Esophagus muscularis mucosa (tissue), 4 donors: ENCODE measurements around the gene NANOS3. TPM values are rescaled to one million over a fixed set of nuclear protein-coding genes. Genes with fewer than 3 reads are reported as not detected.
A peak's percentile ranks its signal among the peaks of the same experiment; 100 is the strongest.

Source experiments
- DNase-seq: peaks from one replicate; pipeline ENCODE4 v3.0.0-alpha.2; 2017; ENCODE audit errors: extremely low spot score
- H3K27ac ChIP-seq, 4 donors: fragments of 200-600 bp; sonication (generic); replicated peaks in 1 of 4; 1 replicate in 3 of 4; 2 replicates in 1 of 4; pipeline ENCODE4 v1.5.1; 2016 to 2019; ENCODE audit warnings: mild to moderate bottlenecking in 1 of 4
- H3K27me3 ChIP-seq, 4 donors: fragments of 200-600 bp; sonication (generic); one replicate each; pipeline versions ENCODE4 v1.5.1 to v1.6.0; 2016 to 2019
- H3K36me3 ChIP-seq, 4 donors: fragments of 200-600 bp; sonication (generic); one replicate each; pipeline ENCODE4 v1.5.1; 2016 to 2019
- H3K4me1 ChIP-seq, 4 donors: fragments of 200-600 bp; sonication (generic); one replicate each; pipeline ENCODE4 v1.5.1; 2016 to 2019
- H3K4me3 ChIP-seq, 4 donors: fragments of 200-600 bp; sonication (generic); 1 replicate in 2 of 4; 2 replicates in 2 of 4; pipeline ENCODE4 v1.5.1; 2016 to 2019; ENCODE audit warnings: mild to moderate bottlenecking in 4 of 4, moderate library complexity in 1 of 4
- H3K9me3 ChIP-seq, 4 donors: fragments of 200-600 bp; sonication (generic); 1 replicate in 3 of 4; 2 replicates in 1 of 4; pipeline ENCODE4 v1.5.1; 2016 to 2019
- EP300 ChIP-seq: sonication (generic); formaldehyde crosslinking; IDR thresholded peaks from one replicate; pipeline ENCODE4 v1.6.1; 2017; ENCODE audit warnings: antibody characterized with exemption
- POLR2A ChIP-seq: fragments of 450-650 bp; IDR thresholded peaks from one replicate; pipeline ENCODE4 v1.6.1; 2017; ENCODE audit warnings: antibody characterized with exemption, moderate library complexity, mild to moderate bottlenecking, low read depth
- POLR2AphosphoS5 ChIP-seq, 2 donors: sonication (generic); formaldehyde crosslinking; IDR thresholded peaks; one replicate each; pipeline ENCODE4 v1.6.1; 2017; ENCODE audit warnings: antibody characterized with exemption in 2 of 2
- WGBS: methylation state at CpG from one replicate; pipeline ENCODE4 v1.1.5; 2018; 5-methylcytosine and 5-hydroxymethylcytosine counted together
- intact Hi-C: fragments of 100-400 bp; cut with DNase I; formaldehyde crosslinking; loops from one replicate; pipeline ENCODE4 v1.15.1; 2023
- total RNA-seq, 4 donors: library from RNA; depleted of rRNA; stranded (reverse); fragments of >200 nt; gene quantifications; one replicate each; pipeline versions ENCODE4 v1.1.0 to v1.2.1, GENCODE V29; 2016
- TF ChIP-seq, protein P1 (sequence below), 3 experiments: fragments of 200-600 bp in 2 of 3; fragments of 450-650 bp in 1 of 3; sonication (generic) in 2 of 3; IDR thresholded peaks; one replicate each; pipeline ENCODE4 v1.5.1; 2017 to 2019; ENCODE audit warnings: antibody characterized with exemption in 3 of 3, mild to moderate bottlenecking in 2 of 3, moderate library complexity in 1 of 3

The NANOS3 gene
- total RNA-seq, 4 donors from 2014 or later: not detected

DNA sequence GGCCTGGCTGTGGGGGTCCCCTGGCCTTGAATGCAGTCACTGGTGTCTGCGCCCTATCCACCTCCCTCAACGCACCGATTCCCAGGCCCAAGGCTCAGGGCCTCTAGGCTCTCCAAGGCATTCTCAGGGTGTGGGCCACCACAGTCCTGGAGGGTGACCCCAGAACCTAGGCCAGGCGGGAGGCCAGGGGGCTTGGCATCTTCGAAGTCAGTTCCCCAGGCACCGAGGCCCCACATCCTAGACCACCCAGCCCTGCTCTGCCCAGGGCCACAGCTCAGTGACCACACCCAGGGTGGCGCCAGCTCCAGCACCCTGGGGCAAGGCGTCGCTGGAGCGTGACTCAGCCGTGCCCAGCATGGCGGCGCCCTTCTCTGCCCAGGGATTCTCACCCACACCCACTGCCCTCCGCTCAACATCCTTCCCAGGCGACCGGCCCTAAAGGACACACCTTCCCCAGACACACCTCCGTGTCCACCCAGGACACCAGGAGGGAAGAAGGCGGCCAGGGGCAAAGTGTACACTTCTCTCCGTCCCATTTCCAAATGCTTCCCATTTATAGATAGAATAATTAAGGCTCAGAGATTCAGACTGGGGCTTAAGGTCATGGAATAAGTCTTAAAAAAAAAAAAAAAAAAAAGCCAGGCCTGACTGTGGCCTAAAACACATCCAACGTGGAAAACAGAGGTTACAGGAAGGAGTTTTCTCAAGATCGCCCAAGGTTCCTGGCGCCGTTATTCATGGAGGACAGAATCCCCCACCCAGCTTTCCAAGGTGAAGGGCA is 36.4 kb upstream of the NANOS3 start:
- Histone ChIP-seq H3K4me3 (peak overlapping the region; percentile 85 to 100 (median 100)), H3K36me3 (peaks cover 7 to 43% (median 17%) of the 10 kb centered on the region in 4 donors), H3K9me3 (no peaks in the 10 kb centered on the region), H3K27me3 (no peaks in the 10 kb centered on the region), H3K27ac (peak overlapping the region; percentile 99 to 100 (median 100)), H3K4me1 (peaks cover 53 to 87% (median 80%) of the 10 kb centered on the region in 4 donors)
- WGBS: 14% methylated on average over 20 of the region's 23 CpGs
- DNase-seq: no peak
- TF ChIP-seq EP300: no peak
- peak; percentile 51 to 86 for TF ChIP-seq POLR2AphosphoS5 (IDR thresholded peaks at IDR 0.05)
- TF ChIP-seq POLR2A: no peak
- TF ChIP-seq, protein P1, sequence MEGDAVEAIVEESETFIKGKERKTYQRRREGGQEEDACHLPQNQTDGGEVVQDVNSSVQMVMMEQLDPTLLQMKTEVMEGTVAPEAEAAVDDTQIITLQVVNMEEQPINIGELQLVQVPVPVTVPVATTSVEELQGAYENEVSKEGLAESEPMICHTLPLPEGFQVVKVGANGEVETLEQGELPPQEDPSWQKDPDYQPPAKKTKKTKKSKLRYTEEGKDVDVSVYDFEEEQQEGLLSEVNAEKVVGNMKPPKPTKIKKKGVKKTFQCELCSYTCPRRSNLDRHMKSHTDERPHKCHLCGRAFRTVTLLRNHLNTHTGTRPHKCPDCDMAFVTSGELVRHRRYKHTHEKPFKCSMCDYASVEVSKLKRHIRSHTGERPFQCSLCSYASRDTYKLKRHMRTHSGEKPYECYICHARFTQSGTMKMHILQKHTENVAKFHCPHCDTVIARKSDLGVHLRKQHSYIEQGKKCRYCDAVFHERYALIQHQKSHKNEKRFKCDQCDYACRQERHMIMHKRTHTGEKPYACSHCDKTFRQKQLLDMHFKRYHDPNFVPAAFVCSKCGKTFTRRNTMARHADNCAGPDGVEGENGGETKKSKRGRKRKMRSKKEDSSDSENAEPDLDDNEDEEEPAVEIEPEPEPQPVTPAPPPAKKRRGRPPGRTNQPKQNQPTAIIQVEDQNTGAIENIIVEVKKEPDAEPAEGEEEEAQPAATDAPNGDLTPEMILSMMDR (IDR thresholded peaks at IDR 0.05): no peak
- intact Hi-C loops: loop anchor here (10.0 kb wide), 1 partner anchor 686 kb away; the partner anchor contains the start of genes IER2 and STX10

DNA sequence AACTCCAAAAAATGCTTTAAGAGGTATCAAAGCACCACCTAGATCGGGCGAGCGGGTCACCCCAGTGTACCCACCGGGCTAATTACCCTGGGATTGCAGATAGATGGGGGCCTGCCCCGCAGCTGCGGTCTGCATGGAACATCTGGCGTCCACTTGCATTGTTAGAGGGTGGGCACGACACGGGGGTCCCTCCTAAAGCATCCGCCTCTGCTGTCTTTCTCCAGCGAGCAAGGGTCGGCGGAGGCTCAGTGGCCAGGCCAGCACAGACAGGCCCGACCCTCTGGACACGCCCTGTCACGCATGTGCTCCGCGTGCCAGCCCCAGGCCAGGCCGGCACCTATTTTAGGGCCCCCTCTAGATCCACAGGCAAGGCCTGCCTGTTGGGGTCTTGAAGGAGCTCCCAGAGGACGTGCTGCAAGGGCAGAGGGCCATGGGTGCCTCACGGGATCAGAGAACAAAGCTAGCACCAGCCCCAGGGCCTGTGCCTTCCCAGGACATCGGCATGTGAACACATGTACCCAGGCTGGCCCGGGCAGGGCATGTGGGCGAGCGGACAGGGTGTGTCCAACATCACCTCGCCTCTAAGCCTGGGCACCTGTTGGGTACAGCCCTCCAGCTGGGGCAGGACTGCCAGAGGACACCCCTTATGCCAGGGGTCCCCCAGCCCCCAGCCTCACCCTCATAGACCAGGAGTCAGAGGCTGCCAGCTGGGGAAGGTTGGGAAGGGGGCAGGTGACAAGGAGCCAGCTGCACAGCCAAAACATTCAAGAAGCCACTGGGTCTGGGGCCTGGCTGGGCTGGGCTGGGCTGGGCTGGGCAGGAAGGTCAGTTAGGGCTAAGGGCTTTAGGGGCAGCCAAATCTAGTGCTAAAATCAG is 35.6 kb upstream of the NANOS3 start:
- 29% methylated on average over 7 of the region's 26 CpGs for WGBS
- H3K4me3 ChIP-seq: peak overlapping the region; percentile 85 to 100 (median 100)
- intact Hi-C loops: loop anchor here (10.0 kb wide), 1 partner anchor 687 kb away; the partner anchor contains the start of genes IER2 and STX10
- peak overlapping the region; percentile 99 to 100 (median 100) for H3K27ac ChIP-seq
- no peak for DNase-seq
- no peaks in the 10 kb centered on the region for H3K27me3 ChIP-seq
- H3K36me3 ChIP-seq: peaks cover 0 to 35% (median 9%) of the 10 kb centered on the region in 4 donors
- TF ChIP-seq POLR2A (peak; percentile 38), POLR2AphosphoS5 (IDR thresholded peaks at IDR 0.05) (peak; percentile 57 to 71), EP300 (no peak)
- TF ChIP-seq, protein P1 (IDR thresholded peaks at IDR 0.05): no peak
- H3K9me3 ChIP-seq: no peaks in the 10 kb centered on the region
- H3K4me1 ChIP-seq: peaks cover 53 to 86% (median 79%) of the 10 kb centered on the region in 4 donors

GRCh38 chr19:13841962-13842290 is 35.0 kb upstream of the NANOS3 start:
- peak overlapping the region; percentile 99 to 100 (median 100) for H3K27ac ChIP-seq
- intact Hi-C loops: loop anchor here (10.0 kb wide), 1 partner anchor 687 kb away; the partner anchor contains the start of genes IER2 and STX10
- peaks cover 0 to 29% (median 3%) of the 10 kb centered on the region in 4 donors for H3K36me3 ChIP-seq
- peak overlapping the region; percentile 85 to 100 (median 100) for H3K4me3 ChIP-seq
- TF ChIP-seq, protein P1 (IDR thresholded peaks at IDR 0.05): no peak
- TF ChIP-seq POLR2AphosphoS5 (IDR thresholded peaks at IDR 0.05) (no peak), POLR2A (no peak), EP300 (no peak)
- no peaks in the 10 kb centered on the region for H3K27me3 ChIP-seq
- no peak for DNase-seq
- WGBS: 0% methylated on average over 5 of the region's 11 CpGs
- no peaks in the 10 kb centered on the region for H3K9me3 ChIP-seq
- H3K4me1 ChIP-seq: peaks cover 53 to 86% (median 79%) of the 10 kb centered on the region in 4 donors

DNA sequence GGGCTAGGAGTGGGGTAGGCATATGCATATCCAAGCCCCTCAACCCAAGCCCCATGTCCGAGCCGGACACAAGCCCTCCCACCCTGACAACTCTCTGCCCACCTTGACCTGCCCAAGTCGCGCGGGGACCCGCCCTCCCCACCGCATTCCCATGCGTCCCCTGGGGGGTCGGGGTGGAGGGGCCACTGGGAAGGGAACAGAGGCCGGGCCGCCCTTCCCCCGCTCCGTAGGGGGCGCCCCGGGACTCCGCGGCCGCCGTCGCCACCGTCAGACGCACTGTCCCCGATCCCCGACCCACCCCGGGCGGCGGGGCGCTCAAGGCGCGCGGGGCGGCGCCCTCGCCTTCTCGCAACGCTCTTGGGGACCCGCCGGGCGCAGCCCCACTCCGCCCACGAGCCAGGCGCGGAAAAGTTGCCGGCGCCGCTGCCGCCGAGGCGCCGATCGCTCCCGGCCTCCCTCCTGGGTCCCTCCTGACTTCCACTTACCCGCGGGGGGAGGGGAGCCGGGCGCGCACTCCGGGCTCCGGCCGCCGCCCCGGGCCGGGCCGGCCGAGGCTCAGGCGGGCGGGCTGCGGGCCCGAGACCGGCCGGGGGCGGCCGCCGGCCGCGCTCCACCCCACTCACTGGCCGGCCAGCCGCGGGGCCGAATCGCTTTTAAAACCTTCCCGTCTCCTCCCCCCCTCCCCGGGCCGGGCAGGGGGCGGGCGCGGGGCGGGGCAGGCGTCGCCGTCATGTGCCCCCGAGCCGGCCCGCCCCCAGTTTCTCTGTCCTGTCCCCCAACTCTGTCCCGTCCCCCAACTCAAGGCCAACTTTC is 34.4 kb upstream of the NANOS3 start:
- Histone ChIP-seq H3K27me3 (no peaks in the 10 kb centered on the region), H3K9me3 (no peaks in the 10 kb centered on the region), H3K4me1 (peaks cover 49 to 85% (median 79%) of the 10 kb centered on the region in 4 donors), H3K27ac (peak overlapping the region; percentile 99 to 100 (median 100)), H3K4me3 (peak overlapping the region; percentile 85 to 100 (median 100)), H3K36me3 (peaks cover 0 to 23% (median 3%) of the 10 kb centered on the region in 4 donors)
- TF ChIP-seq POLR2A (peak; percentile 64), EP300 (no peak), POLR2AphosphoS5 (IDR thresholded peaks at IDR 0.05) (peak; percentile 84 to 93)
- TF ChIP-seq, protein P1 (IDR thresholded peaks at IDR 0.05): peak in 2 of 3 experiments; percentile 11 to 19
- no peak for DNase-seq
- 0% methylated on average over 27 of the region's 95 CpGs for WGBS
- intact Hi-C loops: loop anchor here (10.0 kb wide), 1 partner anchor 688 kb away; the partner anchor contains the start of genes IER2 and STX10
